Stimulated activated naive B cell treated with anti-CD40 and anti-IgM and Interleukin-4, amounts not matched to agents 10 μg/mL and 1 μg/mL and 100 μg/mL, for 72 hours (primary cell): ENCODE measurements around the gene DNAH1.

Experiments used
- ATAC-seq, 2 donors: fragments of 150-1000 bp; cut with Tn5 transposase; replicated peaks; 2 replicates each; pipeline ENCODE4 v1.10.0; 2021; ENCODE audit warnings: moderate library complexity in 1 of 2
- DNase-seq: peaks from one replicate; pipeline ENCODE4 v3.0.0; 2021
- H3K27ac Mint-ChIP-seq: one replicate; pipeline ENCODE4 v1.8.0; 2022; ENCODE audit warnings: mild to moderate bottlenecking, mixed read lengths
- H3K27me3 Mint-ChIP-seq, 2 donors: one replicate each; pipeline ENCODE4 v1.8.0; 2022; ENCODE audit warnings: mixed read lengths in 2 of 2
- H3K36me3 Mint-ChIP-seq, 2 donors: one replicate each; pipeline ENCODE4 v1.8.0; 2022; ENCODE audit warnings: mixed read lengths in 2 of 2, mild to moderate bottlenecking in 1 of 2
- H3K4me1 Mint-ChIP-seq, 2 donors: one replicate each; pipeline ENCODE4 v1.8.0; 2022; ENCODE audit warnings: mixed read lengths in 2 of 2, mild to moderate bottlenecking in 1 of 2
- H3K4me3 Mint-ChIP-seq, 2 donors: one replicate each; pipeline ENCODE4 v1.8.0; 2022; ENCODE audit warnings: mild to moderate bottlenecking in 2 of 2, mixed read lengths in 2 of 2, moderate library complexity in 1 of 2
- H3K9me3 Mint-ChIP-seq, 2 donors: one replicate each; pipeline ENCODE4 v1.8.0; 2022; ENCODE audit warnings: mixed read lengths in 2 of 2, mild to moderate bottlenecking in 1 of 2

Gene DNAH1

DNA sequence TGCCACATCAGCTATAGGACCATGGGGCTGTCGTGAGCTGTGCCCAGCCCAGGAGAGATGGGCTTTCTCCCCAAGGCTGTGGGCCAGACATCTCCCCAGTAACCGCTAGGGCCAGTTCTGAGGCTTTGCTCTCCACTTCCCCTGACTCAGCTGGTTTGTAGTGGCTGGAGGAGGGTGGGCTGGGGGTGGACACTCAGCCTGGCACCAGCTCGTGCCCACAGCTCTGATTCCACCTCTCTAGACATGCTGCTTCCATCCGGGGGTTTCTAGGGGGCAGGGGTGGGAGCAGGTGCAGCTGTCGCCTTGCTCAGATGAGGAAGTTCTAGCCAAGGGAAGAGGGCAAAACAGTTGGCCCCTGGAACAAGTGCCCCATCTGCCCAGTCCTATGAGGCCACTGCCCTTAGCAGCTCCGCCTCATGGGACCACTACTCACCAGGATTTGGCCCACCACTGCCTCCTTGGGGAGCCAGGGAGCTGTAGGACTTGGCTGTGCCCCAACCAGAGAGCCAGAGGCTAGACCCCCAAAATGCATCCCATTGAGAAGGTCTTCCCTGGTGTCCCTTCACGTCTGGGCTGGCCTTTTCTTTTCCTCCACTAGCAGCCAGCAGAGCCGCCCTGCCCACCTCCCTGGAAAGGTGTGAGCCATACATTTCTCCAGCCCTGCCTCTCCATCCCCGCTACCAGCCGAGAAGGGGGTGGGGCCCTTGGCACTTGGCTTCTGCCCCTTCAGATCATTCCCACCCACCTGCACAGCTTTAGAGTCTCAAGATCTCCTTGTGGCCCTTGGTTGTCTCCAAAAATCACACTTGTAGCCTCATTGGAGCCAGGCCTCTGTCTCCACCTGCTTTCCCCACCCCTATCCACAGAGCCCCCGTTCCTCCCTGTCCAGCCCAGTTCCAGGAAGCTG, 18.6 kb upstream of the DNAH1 start:
- no peak overlapping the region for H3K4me3 Mint-ChIP-seq
- H3K9me3 Mint-ChIP-seq: no peaks in the 10 kb centered on the region
- H3K27me3 Mint-ChIP-seq: no peaks in the 10 kb centered on the region
- H3K27ac Mint-ChIP-seq: no peak overlapping the region
- H3K4me1 Mint-ChIP-seq: peaks cover 23 to 40% of the 10 kb centered on the region in 2 donors
- no peak for ATAC-seq
- H3K36me3 Mint-ChIP-seq: peaks cover 24 to 31% of the 10 kb centered on the region in 2 donors
- no peak for DNase-seq

DNA sequence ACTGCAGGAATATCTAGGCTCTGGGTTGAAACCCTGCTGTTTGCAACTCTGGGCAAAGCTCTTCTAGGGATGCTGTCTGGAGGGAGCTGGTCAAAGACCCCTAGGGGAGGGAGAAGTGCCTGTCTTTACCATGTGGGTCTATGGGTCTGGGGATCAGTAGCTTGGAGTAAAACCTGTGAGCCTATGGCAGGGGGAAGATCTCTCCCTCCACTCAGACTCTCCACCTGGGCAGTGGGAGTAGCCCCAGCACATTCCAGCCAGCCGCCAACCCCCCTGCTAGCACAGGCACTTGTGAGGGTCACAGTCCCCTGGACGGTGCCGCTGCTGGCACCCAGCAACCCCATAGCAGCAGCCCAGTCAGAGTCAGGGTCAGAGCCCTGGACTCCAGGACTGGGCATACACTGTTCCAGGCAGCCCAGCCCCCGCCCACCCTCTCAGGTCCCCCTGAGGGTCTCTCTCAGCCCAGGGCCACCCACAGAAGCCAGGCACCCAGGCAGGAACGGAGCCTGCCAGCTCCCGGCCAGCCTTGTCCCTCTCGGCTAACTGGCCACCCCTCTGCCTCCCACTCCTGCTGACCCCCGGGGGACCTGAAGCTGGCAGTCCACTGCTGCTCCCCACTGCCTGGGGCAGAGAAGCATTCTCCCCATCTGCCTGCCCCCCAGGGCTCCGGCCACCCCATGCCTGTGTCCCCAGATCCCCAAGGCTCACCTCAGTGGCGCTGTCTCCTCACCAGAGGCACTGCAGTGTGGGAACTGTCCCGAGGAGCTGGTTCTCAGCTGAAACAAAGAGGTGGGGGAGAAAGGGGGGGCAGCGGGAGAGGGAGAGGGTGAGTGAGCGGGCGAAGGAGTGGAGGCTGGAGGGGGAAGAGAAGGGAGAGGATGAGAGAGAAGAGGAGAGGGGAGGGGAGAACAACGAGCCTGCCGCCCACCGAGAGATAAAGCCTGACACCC, 17.7 kb upstream of the DNAH1 start:
- H3K36me3 Mint-ChIP-seq: peaks cover 19 to 24% of the 10 kb centered on the region in 2 donors
- DNase-seq: no peak
- H3K4me1 Mint-ChIP-seq: peaks cover 23 to 48% of the 10 kb centered on the region in 2 donors
- peak overlapping the region; percentile 88 for H3K27ac Mint-ChIP-seq
- no peaks in the 10 kb centered on the region for H3K27me3 Mint-ChIP-seq
- H3K9me3 Mint-ChIP-seq: no peaks in the 10 kb centered on the region
- no peak for ATAC-seq
- H3K4me3 Mint-ChIP-seq: no peak overlapping the region

DNA sequence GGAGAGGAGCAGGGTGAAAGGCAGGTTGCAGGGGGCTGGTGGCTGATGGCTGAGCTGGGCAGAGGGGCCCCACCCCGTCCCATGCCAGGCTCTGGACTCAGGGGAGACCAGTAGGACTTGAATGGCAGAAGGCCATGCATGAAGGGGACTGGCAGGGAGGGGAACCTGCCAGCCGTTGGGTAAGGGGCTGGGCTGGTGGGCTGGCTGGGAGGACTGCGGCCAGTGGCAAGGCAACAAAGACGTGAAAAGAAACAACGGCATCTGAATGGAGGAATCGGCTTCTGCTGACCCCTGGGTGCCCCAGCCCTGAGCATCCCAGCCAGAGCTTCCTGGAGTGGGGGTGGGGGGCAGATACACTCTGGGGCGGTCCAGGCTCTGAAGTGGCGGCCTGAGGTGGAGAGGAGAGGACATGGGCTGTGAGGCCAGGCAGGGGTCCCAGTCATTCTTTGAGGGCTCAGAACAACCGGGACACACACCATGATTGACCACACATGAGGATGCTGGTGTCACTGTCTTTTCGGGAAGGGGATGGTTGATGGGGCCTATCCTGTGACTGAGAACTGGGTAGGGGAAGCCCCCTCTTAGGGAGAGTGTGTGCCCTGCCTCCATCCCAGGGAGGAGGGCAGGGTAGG, 16.8 kb upstream of the DNAH1 start:
- Mint-ChIP-seq H3K9me3 (no peaks in the 10 kb centered on the region), H3K36me3 (peaks cover 19 to 20% of the 10 kb centered on the region in 2 donors), H3K4me1 (peaks cover 23 to 48% of the 10 kb centered on the region in 2 donors), H3K4me3 (peak overlapping the region; percentile 38 to 41), H3K27ac (peak overlapping the region; percentile 88), H3K27me3 (no peaks in the 10 kb centered on the region)
- ATAC-seq (peak; percentile 12 to 28), DNase-seq (no peak)

DNA sequence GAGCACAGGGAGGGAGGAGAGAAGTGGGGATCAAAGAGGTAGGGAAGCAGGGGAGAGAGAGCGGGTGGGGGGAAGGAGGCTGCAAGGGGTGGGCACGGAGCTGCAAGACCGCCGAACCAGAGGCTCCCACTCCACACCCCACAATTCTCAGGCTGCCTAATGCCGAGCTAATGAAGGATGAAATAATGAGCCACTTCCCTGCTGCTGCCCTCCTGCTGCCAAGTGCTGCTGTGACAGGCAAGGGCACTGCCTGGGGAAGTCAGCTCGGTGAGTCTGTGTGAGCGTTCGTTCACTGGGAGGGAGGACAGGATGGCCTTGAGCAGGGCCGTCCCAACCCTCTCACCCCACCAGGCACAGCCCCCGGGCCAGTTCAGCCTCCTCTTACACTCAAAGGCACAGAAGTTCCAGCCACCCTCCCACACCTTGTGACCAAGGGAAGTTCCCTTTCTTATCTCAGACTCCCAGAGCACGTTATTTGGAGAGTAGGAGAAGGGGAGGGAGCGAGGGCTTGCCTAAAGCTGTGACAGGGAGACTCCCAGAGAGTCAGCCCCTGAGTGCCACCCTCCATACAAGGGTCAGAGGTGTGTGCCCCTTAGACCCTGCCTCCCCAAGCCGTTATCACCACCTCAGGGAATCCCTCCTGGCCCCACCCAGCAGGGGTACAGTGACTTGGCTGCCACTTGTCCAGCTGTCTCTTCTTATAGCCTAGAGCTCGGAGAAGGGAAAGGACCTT, 16.1 kb upstream of the DNAH1 start:
- DNase-seq: no peak

DNA sequence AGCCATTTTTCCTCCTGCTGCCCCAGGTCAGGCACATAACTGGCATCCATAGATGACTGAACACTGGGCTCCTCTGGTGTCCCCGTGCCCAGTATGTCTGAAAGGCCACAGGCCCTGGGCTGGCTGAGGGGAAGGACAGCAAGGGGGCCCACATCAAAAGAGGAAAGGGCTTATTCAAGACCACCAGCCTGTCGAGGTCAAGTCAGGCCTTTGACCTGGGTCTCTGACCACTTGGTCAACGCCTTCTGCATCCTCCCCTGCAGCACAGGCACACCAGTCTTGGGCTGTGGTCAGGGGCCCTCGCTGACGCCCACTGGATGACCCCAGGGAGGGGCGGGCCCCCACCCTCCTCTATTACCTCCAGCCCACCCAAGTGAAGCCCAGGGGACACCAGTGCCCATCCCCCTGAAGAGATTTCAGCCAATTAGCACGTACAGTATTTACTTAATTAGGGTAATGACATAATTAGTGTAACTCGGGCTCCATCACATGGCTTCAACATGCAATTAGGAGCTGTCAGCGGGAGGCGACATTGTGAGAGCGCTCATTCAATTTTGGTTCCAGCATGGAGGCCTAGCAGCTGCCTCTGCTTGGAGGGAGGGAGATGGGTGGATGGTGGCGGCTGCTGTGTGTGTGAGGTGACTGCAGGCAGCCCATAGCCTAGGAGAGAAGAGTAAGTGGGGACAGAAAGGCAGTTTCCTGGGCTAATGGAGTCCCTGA, 13.5 kb upstream of the DNAH1 start:
- ATAC-seq: no peak

More for the DNA sequence above, 16.1 kb upstream of the DNAH1 start:
- Mint-ChIP-seq H3K9me3 (no peaks in the 10 kb centered on the region), H3K36me3 (peaks cover 16 to 17% of the 10 kb centered on the region in 2 donors), H3K4me1 (peaks cover 22 to 48% of the 10 kb centered on the region in 2 donors), H3K4me3 (peak overlapping the region; percentile 41 to 50), H3K27ac (peak overlapping the region; percentile 88), H3K27me3 (no peaks in the 10 kb centered on the region)
- peak; percentile 76 to 81 for ATAC-seq

DNA sequence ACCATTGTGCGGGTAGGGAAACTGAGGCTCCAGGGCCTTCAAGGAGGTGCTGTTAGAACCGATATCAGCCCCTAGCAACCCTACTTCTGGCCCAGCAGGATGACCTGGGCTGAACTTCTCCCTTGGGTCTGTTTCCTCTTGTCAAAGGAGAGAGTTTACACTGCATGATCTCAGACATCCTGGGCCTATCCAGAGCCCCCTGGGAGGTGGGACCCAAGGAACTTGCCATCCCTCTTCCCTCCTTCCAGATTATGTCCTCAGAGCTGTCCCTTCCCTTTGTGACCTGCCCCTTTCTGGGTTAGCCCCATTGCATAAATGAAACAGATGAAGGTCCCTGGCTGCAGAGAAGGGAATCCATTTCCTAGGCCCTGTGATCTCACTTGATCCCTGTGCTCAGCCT, 12.3 kb upstream of the DNAH1 start:
- no peaks in the 10 kb centered on the region for H3K27me3 Mint-ChIP-seq
- no peak for DNase-seq
- no peak overlapping the region for H3K27ac Mint-ChIP-seq
- H3K36me3 Mint-ChIP-seq: peaks cover 12 to 17% of the 10 kb centered on the region in 2 donors
- H3K9me3 Mint-ChIP-seq: no peaks in the 10 kb centered on the region
- H3K4me3 Mint-ChIP-seq: no peak overlapping the region
- no peak for ATAC-seq
- peaks cover 26 to 45% of the 10 kb centered on the region in 2 donors for H3K4me1 Mint-ChIP-seq

More for the DNA sequence above, 13.5 kb upstream of the DNAH1 start:
- H3K4me3 Mint-ChIP-seq: no peak overlapping the region
- no peak for DNase-seq
- H3K9me3 Mint-ChIP-seq: no peaks in the 10 kb centered on the region
- peaks cover 15 to 42% of the 10 kb centered on the region in 2 donors for H3K4me1 Mint-ChIP-seq
- peaks cover 10 to 16% of the 10 kb centered on the region in 2 donors for H3K36me3 Mint-ChIP-seq
- no peaks in the 10 kb centered on the region for H3K27me3 Mint-ChIP-seq
- no peak overlapping the region for H3K27ac Mint-ChIP-seq

DNA sequence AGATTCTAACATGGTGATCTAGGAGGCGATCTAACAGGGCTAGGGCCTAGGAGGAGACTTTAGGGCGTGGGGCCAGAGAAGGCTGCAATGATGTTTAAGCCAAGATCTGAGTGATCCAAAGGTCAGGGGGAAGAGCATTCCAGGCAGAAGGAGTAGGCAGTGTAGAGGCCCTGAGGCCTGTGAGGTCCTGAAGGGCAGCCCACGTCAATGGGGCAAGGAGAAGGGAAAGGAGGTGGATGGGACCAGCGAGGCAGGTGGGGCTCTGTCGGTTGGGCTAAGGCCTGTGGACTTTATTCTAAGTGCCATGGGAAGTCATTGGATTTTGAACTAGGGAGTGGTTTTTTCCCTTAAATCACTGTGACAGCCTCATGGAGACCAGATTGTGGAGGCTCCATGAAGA, 10.2 kb upstream of the DNAH1 start:
- Mint-ChIP-seq H3K4me1 (peaks cover 26 to 40% of the 10 kb centered on the region in 2 donors), H3K36me3 (peaks cover 11 to 25% of the 10 kb centered on the region in 2 donors), H3K4me3 (no peak overlapping the region), H3K27me3 (no peaks in the 10 kb centered on the region), H3K27ac (peak overlapping the region; percentile 61), H3K9me3 (no peaks in the 10 kb centered on the region)
- DNase-seq: no peak
- no peak for ATAC-seq

DNA sequence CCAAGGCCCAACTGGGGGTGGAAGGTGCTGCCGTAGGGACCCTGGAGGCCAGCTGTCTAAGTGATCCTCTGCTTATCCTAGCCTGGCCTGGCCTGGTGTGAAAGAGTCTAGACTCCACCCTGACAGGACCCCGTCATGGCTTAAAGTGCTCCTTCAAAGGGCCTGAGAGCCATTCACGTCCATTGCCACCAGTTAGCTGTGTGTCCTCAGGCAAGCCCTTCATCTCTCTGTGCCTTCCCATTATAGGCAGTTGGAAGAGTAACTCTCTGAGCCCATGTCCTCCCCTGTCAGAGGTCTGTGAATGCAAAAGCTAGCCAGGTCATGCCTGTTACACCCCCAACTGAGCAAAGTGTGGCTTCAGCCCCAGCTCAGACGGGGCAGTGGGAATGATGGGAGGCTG, 9.1 kb upstream of the DNAH1 start:
- Mint-ChIP-seq H3K27ac (no peak overlapping the region), H3K4me3 (no peak overlapping the region), H3K27me3 (no peaks in the 10 kb centered on the region), H3K4me1 (peaks cover 33 to 51% of the 10 kb centered on the region in 2 donors), H3K36me3 (peaks cover 11 to 25% of the 10 kb centered on the region in 2 donors), H3K9me3 (no peaks in the 10 kb centered on the region)
- DNase-seq (no peak), ATAC-seq (no peak)

DNA sequence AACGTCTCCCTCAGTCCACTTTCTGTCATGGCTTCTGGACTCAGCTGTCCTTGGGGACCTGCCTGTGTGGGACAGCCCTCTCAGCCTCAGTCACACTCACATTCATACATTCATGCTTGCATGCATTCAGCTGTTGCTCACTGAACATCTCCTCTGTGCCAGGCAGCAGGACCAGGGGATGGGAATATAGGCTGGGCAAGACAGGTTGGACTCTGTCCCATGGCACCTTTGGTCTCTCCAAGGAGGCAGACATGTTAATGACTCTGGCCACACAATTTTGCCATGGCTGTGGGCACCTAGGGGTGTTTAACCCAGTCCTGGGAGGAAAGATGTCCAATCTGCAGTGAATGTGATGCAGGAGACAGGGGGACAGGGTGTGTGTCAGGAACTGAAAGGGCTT, 7.8 kb upstream of the DNAH1 start:
- Mint-ChIP-seq H3K9me3 (no peaks in the 10 kb centered on the region), H3K4me1 (peaks cover 38 to 56% of the 10 kb centered on the region in 2 donors), H3K27me3 (no peaks in the 10 kb centered on the region), H3K27ac (peak overlapping the region; percentile 53), H3K36me3 (peaks cover 9 to 25% of the 10 kb centered on the region in 2 donors), H3K4me3 (no peak overlapping the region)
- DNase-seq (no peak), ATAC-seq (no peak)

DNA sequence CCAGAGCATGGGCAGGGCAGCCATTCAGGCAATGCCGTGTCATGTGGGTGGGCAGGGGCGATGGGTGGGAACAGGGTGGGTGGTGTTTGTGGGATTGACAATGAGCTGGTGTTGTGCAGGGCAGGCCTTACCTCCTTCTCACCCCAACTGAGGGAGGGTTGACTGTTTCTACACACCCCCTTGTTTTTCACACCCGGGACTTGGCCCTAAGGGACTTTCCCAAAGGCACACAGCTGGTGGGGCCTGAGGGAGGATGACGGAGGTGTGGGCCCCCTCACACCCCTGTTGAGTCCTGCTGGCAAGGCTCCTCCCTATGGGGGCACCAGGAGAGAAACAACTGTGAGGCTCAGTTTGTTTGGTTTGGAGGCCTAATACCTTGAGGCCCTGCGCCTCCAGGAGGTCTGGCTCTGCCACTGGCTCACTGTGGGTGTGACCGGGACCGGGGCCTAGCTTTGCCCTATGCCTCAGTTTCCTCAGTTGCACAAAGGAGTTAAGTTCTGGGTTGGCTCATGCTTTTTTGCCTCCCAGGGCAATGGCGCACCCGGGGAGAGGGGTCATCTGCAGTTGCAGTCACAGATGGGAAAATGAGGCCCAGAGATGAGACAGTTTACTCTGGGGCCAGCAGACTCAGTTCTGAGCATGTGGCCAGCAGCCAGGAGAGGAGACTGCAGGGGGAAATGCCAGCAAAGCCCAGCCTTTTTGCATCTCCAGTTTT, 5.1 kb upstream of the DNAH1 start:
- H3K27ac Mint-ChIP-seq: peak overlapping the region; percentile 88
- peaks cover 3 to 16% of the 10 kb centered on the region in 2 donors for H3K36me3 Mint-ChIP-seq
- no peaks in the 10 kb centered on the region for H3K9me3 Mint-ChIP-seq
- H3K27me3 Mint-ChIP-seq: no peaks in the 10 kb centered on the region
- no peak overlapping the region for H3K4me3 Mint-ChIP-seq
- H3K4me1 Mint-ChIP-seq: peaks cover 56 to 80% of the 10 kb centered on the region in 2 donors
- peak; percentile 70 for DNase-seq
- ATAC-seq: peak; percentile 70 to 74

DNA sequence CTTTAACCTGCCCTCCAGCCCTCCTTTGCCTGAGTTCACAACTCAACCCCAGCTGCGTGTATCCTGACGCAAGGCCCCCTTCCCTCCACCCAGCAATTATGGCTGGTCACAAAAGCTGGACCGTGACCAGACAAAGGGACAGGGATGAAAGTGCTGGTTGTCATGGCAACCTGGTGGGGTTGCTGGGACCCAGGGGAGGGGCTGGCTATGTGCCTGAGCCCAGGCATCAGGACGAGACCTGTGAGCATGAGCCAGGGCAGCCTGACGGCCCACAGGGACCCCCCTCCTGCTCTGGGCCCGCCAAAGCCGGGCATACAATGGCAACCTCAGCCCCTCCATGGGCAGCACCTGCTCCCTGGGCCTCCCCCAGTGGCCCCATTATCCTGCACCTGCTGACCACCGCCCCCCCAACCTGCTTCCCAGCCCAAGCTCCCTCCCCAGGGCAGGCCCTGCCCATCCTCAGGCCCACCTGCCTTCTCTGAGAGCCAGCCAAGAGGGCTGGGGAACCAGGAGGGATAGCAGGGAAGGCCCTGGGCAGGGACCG, 4.5 kb upstream of the DNAH1 start:
- H3K4me1 Mint-ChIP-seq: peaks cover 59 to 86% of the 10 kb centered on the region in 2 donors
- no peaks in the 10 kb centered on the region for H3K9me3 Mint-ChIP-seq
- DNase-seq: no peak

DNA sequence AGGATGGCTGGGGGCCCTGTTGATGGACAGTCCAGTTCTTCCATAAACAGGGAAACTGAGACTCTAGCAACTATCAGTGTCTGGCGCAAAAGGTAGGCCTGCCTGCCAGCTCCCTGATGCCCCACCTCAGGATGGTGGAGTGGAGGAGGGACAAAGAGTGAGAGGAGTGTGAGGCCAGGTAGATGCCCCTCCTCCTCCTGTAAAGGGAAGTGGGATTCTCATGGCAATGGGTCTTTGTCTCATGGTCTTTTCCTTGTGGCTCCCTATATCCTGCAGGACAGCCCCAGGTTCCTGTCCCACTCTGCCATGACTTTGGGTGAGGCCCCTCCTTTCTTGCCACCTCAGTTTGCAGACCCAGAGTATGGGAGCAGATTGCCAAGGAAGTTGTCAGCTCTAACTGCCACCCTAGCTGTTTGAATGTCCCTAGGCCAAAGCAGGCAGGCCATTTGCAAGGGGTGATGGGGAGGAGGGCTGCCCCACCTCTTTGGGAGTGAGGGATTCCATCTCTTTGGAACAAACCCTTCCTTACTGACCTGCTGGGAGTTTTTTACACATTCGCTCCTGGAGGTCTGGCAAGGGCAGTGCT, 2.8 kb upstream of the DNAH1 start:
- ATAC-seq (peak; percentile 22 to 33), DNase-seq (no peak)
- H3K27ac Mint-ChIP-seq: peak overlapping the region; percentile 91
- peaks cover 58 to 86% of the 10 kb centered on the region in 2 donors for H3K4me1 Mint-ChIP-seq
- peak overlapping the region; percentile 46 to 73 for H3K4me3 Mint-ChIP-seq
- H3K9me3 Mint-ChIP-seq: no peaks in the 10 kb centered on the region
- peaks cover 1 to 22% of the 10 kb centered on the region in 2 donors for H3K36me3 Mint-ChIP-seq
- no peaks in the 10 kb centered on the region for H3K27me3 Mint-ChIP-seq

More for the DNA sequence above, 4.5 kb upstream of the DNAH1 start:
- no peak for ATAC-seq
- Mint-ChIP-seq H3K27ac (no peak overlapping the region), H3K36me3 (peaks cover 1 to 20% of the 10 kb centered on the region in 2 donors), H3K4me3 (peak overlapping the region in 1 of 2 donors; percentile 19), H3K27me3 (no peaks in the 10 kb centered on the region)
